PC-3 (cell line): Measurements from ENCODE around the gene RBM20. TPM values are rescaled to one million over a fixed set of nuclear protein-coding genes. Genes with fewer than 3 reads are reported as not detected.
"Not testable (repeated sequence)": the region's sequence is repeated elsewhere in the genome, so short reads cannot be mapped to it uniquely, and the experiment has no call there.

ENCODE experiments used
- ATAC-seq: fragments of 200-7000 bp; cut with Tn5 transposase; 2 replicates; pipeline ENCODE4 v1.9.1; 2020; ENCODE audit warnings: mild to moderate bottlenecking, moderate library complexity
- BruUV-seq: library from RNA; stranded (reverse); fragments of 400-500 nt; replicated peaks from 2 replicates; lab custom pipeline; 2021; lab: Mats Ljungman, UMichigan
- CTCF ChIA-PET: fragments of 300-600 bp; sonication (Branson Sonifier 250); formaldehyde crosslinking; loops from one replicate; lab custom pipeline; 2022; ENCODE audit warnings: antibody characterized with exemption; lab: Charles Lee
- POLR2A ChIA-PET: fragments of 300-600 bp; sonication (Branson Sonifier 250); formaldehyde crosslinking; loops from one replicate; lab custom pipeline; 2022; ENCODE audit warnings: antibody characterized with exemption; ENCODE audit not compliant: unreplicated experiment; lab: Charles Lee
- DNase-seq: peaks from one replicate; pipeline ENCODE4 v3.0.0-alpha.2; 2015
- H2AFZ ChIP-seq: fragments of 300-600 bp; sonication (generic); 2 replicates; pipeline ENCODE4 v1.6.0; 2016; ENCODE audit warnings: antibody characterized with exemption, low read length
- H3F3A ChIP-seq: fragments of 300-600 bp; sonication (generic); one replicate; pipeline ENCODE4 v1.6.0; 2017; ENCODE audit warnings: antibody characterized with exemption, low read length, control low read depth, mild to moderate bottlenecking; ENCODE audit not compliant: unreplicated experiment
- H3K27ac ChIP-seq: fragments of 300-600 bp; sonication (generic); 2 replicates; pipeline ENCODE4 v1.5.1; 2016; ENCODE audit warnings: mild to moderate bottlenecking, low read length
- H3K27me3 ChIP-seq: fragments of 300-600 bp; sonication (generic); 2 replicates; pipeline ENCODE4 v1.6.1; 2016; ENCODE audit warnings: low read length, mixed read lengths
- H3K36me3 ChIP-seq: fragments of 300-600 bp; sonication (generic); 2 replicates; pipeline ENCODE4 v1.6.1; 2016; ENCODE audit warnings: low read depth, mixed run types, low read length, mixed read lengths
- H3K4me1 ChIP-seq: fragments of 300-600 bp; sonication (generic); 2 replicates; pipeline ENCODE4 v1.5.1; 2016; ENCODE audit warnings: low read length; ENCODE audit not compliant: insufficient read depth
- H3K4me2 ChIP-seq: fragments of 300-600 bp; sonication (generic); 2 replicates; pipeline ENCODE4 v1.6.0; 2016; ENCODE audit warnings: low read length
- H3K4me3 ChIP-seq: fragments of 300-600 bp; sonication (generic); 2 replicates; pipeline ENCODE4 v1.5.1; 2016; ENCODE audit warnings: mild to moderate bottlenecking, low read length, mixed read lengths
- H3K79me2 ChIP-seq: fragments of 300-600 bp; sonication (generic); 2 replicates; pipeline ENCODE4 v1.6.1; 2017; ENCODE audit warnings: low read length, mixed read lengths
- H3K9ac ChIP-seq: fragments of 300-600 bp; sonication (generic); 2 replicates; pipeline ENCODE4 v1.6.0; 2016; ENCODE audit warnings: mild to moderate bottlenecking, low read length
- H3K9me2 ChIP-seq: fragments of 300-600 bp; sonication (generic); replicated peaks from 2 replicates; pipeline ENCODE4 v1.6.1; 2016; ENCODE audit warnings: mixed run types, low read length, mixed read lengths
- H3K9me3 ChIP-seq: fragments of 300-600 bp; sonication (generic); 2 replicates; pipeline ENCODE4 v1.6.1; 2016; ENCODE audit warnings: low read length, mixed read lengths
- H4K20me1 ChIP-seq: fragments of 300-600 bp; sonication (generic); 2 replicates; pipeline ENCODE4 v1.6.1; 2016; ENCODE audit warnings: low read length, mixed read lengths
- EZH2 ChIP-seq: fragments of 300-600 bp; sonication (generic); IDR thresholded peaks from one replicate; pipeline ENCODE4 v1.6.1; 2017; ENCODE audit warnings: antibody characterized with exemption, mild to moderate bottlenecking, low read length; ENCODE audit not compliant: unreplicated experiment
- EZH2phosphoT487 ChIP-seq: fragments of 300-600 bp; sonication (generic); IDR thresholded peaks from 2 replicates; pipeline ENCODE4 v1.6.1; 2018; ENCODE audit warnings: mild to moderate bottlenecking, antibody characterized with exemption, low read length, borderline replicate concordance
- intact Hi-C: fragments of 100-400 bp; cut with micrococcal nuclease; formaldehyde crosslinking; loops from 2 replicates; pipeline ENCODE4 v1.9.0; 2023
- total RNA-seq: library from RNA; depleted of rRNA; stranded (reverse); fragments of >200 nt; gene quantifications from 2 replicates; pipeline ENCODE4 v1.2.3, GENCODE V29; 2014
- TF ChIP-seq, protein P1 (sequence below): fragments of 300-600 bp; sonication (generic); conservative IDR thresholded peaks from 2 replicates; pipeline ENCODE4 v1.5.1; 2017; ENCODE audit warnings: antibody characterized with exemption, low read depth, mild to moderate bottlenecking, low read length

The RBM20 gene
- total RNA-seq, 1 experiment from 2014 or later = 0.40 TPM

- intact Hi-C loops = no loop called here
- ATAC-seq (no peak), DNase-seq (no peak)
- no TSS peak for BruUV-seq
- no peaks in the 10 kb centered on the region for H3K9me3 ChIP-seq
- no peaks in the 10 kb centered on the region for H3K4me1 ChIP-seq
- no peaks in the 10 kb centered on the region for H3K36me3 ChIP-seq
- no peaks in the 10 kb centered on the region for H4K20me1 ChIP-seq
- no peak overlapping the region for H3K9ac ChIP-seq
- H3K27me3 ChIP-seq = no peaks in the 10 kb centered on the region
- CTCF ChIA-PET = no interaction called here
- H3K4me3 ChIP-seq = no peak overlapping the region
- POLR2A ChIA-PET = no interaction called here
- TF ChIP-seq EZH2 (no peak), EZH2phosphoT487 (no peak)
- TF ChIP-seq, protein P1, sequence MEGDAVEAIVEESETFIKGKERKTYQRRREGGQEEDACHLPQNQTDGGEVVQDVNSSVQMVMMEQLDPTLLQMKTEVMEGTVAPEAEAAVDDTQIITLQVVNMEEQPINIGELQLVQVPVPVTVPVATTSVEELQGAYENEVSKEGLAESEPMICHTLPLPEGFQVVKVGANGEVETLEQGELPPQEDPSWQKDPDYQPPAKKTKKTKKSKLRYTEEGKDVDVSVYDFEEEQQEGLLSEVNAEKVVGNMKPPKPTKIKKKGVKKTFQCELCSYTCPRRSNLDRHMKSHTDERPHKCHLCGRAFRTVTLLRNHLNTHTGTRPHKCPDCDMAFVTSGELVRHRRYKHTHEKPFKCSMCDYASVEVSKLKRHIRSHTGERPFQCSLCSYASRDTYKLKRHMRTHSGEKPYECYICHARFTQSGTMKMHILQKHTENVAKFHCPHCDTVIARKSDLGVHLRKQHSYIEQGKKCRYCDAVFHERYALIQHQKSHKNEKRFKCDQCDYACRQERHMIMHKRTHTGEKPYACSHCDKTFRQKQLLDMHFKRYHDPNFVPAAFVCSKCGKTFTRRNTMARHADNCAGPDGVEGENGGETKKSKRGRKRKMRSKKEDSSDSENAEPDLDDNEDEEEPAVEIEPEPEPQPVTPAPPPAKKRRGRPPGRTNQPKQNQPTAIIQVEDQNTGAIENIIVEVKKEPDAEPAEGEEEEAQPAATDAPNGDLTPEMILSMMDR = no peak
- no peak overlapping the region for H3K27ac ChIP-seq
- no peaks in the 10 kb centered on the region for H3K79me2 ChIP-seq
- no peak overlapping the region for H2AFZ ChIP-seq
- H3K4me2 ChIP-seq = no peak overlapping the region
- H3F3A ChIP-seq = no peaks in the 10 kb centered on the region
- no peaks in the 10 kb centered on the region for H3K9me2 ChIP-seq
Observed at GRCh38 chr10:110725801-110726630, 81.9 kb downstream of the RBM20 start.

- DNase-seq, H3K79me2 ChIP-seq, H3K4me1 ChIP-seq, BruUV-seq, H4K20me1 ChIP-seq, H3K9ac ChIP-seq, H3K36me3 ChIP-seq, H3K27me3 ChIP-seq, POLR2A ChIA-PET, ATAC-seq, H3F3A ChIP-seq, H3K9me3 ChIP-seq, H3K9me2 ChIP-seq, CTCF ChIA-PET, H3K4me2 ChIP-seq, H2AFZ ChIP-seq, intact Hi-C loops, H3K4me3 ChIP-seq, H3K27ac ChIP-seq: not testable (repeated sequence)
Observed at GRCh38 chr10:110727785-110728184, 83.6 kb downstream of the RBM20 start.

- H3K27ac ChIP-seq = no peak overlapping the region
- no peak overlapping the region for H3K9ac ChIP-seq
- ATAC-seq (no peak), DNase-seq (no peak)
- CTCF ChIA-PET = no interaction called here
- H3K36me3 ChIP-seq = no peaks in the 10 kb centered on the region
- no peaks in the 10 kb centered on the region for H3K79me2 ChIP-seq
- intact Hi-C loops = loop anchor here (10.0 kb wide), 1 partner anchor 46 kb away; no protein-coding TSS in a partner anchor
- no peaks in the 10 kb centered on the region for H3K9me3 ChIP-seq
- no peak overlapping the region for H3K4me2 ChIP-seq
- no peaks in the 10 kb centered on the region for H4K20me1 ChIP-seq
- H3K4me1 ChIP-seq = peaks cover 3% of the 10 kb centered on the region; the same call in 1 of the 2 replicates
- no peaks in the 10 kb centered on the region for H3K9me2 ChIP-seq
- H3K27me3 ChIP-seq = no peaks in the 10 kb centered on the region
- H3K4me3 ChIP-seq = no peak overlapping the region
- no peak overlapping the region for H2AFZ ChIP-seq
- BruUV-seq = no TSS peak
- TF ChIP-seq EZH2phosphoT487 = no peak
- TF ChIP-seq, protein P1 = no peak
- no peak for TF ChIP-seq EZH2
- no peaks in the 10 kb centered on the region for H3F3A ChIP-seq
- POLR2A ChIA-PET = no interaction called here
Observed at GRCh38 chr10:110730345-110731050, 86.4 kb downstream of the RBM20 start.
